Karpas-422 (cell line): Measurements from ENCODE around the gene KRT3. TPM values are rescaled to one million over a fixed set of nuclear protein-coding genes. Genes with fewer than 3 reads are reported as not detected.

Source experiments
- DNase-seq: peaks from one replicate; pipeline ENCODE4 v3.0.0-alpha.2; 2015
- H2AFZ ChIP-seq: fragments of 200-600 bp; sonication (generic); 2 replicates; pipeline ENCODE4 v1.6.1; 2014; ENCODE audit warnings: antibody characterized with exemption, low read length, mixed read lengths
- H3K27ac ChIP-seq: fragments of 200-600 bp; sonication (generic); 2 replicates; pipeline ENCODE4 v1.5.1; 2014; ENCODE audit warnings: mild to moderate bottlenecking, low read length, moderate library complexity
- H3K27me3 ChIP-seq: fragments of 200-600 bp; sonication (generic); 2 replicates; pipeline ENCODE4 v1.6.1; 2014; ENCODE audit warnings: low read length, mixed read lengths
- H3K36me3 ChIP-seq: fragments of 200-600 bp; sonication (generic); 2 replicates; pipeline ENCODE4 v1.6.1; 2014; ENCODE audit warnings: low read length, mixed read lengths; ENCODE audit not compliant: insufficient read depth
- H3K4me1 ChIP-seq: fragments of 200-600 bp; sonication (generic); 2 replicates; pipeline ENCODE4 v1.6.1; 2014; ENCODE audit warnings: mild to moderate bottlenecking, low read length, mixed read lengths
- H3K4me2 ChIP-seq: fragments of 200-600 bp; sonication (generic); 2 replicates; pipeline ENCODE4 v1.6.1; 2014; ENCODE audit warnings: low read length, low read depth, mild to moderate bottlenecking; ENCODE audit not compliant: poor library complexity, severe bottlenecking
- H3K4me3 ChIP-seq: fragments of 200-600 bp; sonication (generic); 2 replicates; pipeline ENCODE4 v1.5.1; 2014; ENCODE audit warnings: mild to moderate bottlenecking, antibody characterized with exemption, low read length, mixed read lengths
- H3K79me2 ChIP-seq: fragments of 200-600 bp; sonication (generic); 2 replicates; pipeline ENCODE4 v1.6.1; 2014; ENCODE audit warnings: mild to moderate bottlenecking, low read length, mixed read lengths
- H3K9ac ChIP-seq: fragments of 200-600 bp; sonication (generic); 2 replicates; pipeline ENCODE4 v1.6.0; 2014; ENCODE audit warnings: low read length
- H3K9me2 ChIP-seq: fragments of 200-600 bp; sonication (generic), shearing (Covaris generic); replicated peaks from 2 replicates; pipeline ENCODE4 v1.6.0; 2014; ENCODE audit warnings: mild to moderate bottlenecking, low read length, moderate library complexity; ENCODE audit not compliant: insufficient read depth
- H3K9me3 ChIP-seq: fragments of 300-700, 200-600 bp; sonication (generic); 2 replicates; pipeline ENCODE4 v1.6.1; 2014; ENCODE audit warnings: low read length, mixed read lengths
- H4K20me1 ChIP-seq: fragments of 200-600 bp; sonication (generic); 2 replicates; pipeline ENCODE4 v1.6.1; 2014; ENCODE audit warnings: mild to moderate bottlenecking, antibody characterized with exemption, low read length, low read depth; ENCODE audit not compliant: insufficient read depth
- total RNA-seq: library from RNA; depleted of rRNA; stranded (reverse); fragments of >200 nt; shearing (Covaris generic); gene quantifications from 2 replicates; pipeline ENCODE4 v1.2.3, GENCODE V29; 2014; ENCODE audit warnings: low replicate concordance

KRT3 gene
- total RNA-seq, 1 experiment from 2014 or later: not detected

GRCh38 chr12:52788876-52789636, 6.9 kb downstream of the KRT3 start:
- Histone ChIP-seq H3K9me2 (no peaks in the 10 kb centered on the region), H3K27ac (no peak overlapping the region), H3K4me3 (no peak overlapping the region), H3K9me3 (no peaks in the 10 kb centered on the region), H3K4me2 (no peak overlapping the region), H3K36me3 (no peaks in the 10 kb centered on the region), H4K20me1 (0 out of 2 replicates have a peak, but pooled peaks cover 4% of the 10 kb centered on the region), H3K79me2 (no peaks in the 10 kb centered on the region), H3K9ac (no peak overlapping the region), H2AFZ (no peak overlapping the region), H3K27me3 (no peaks in the 10 kb centered on the region), H3K4me1 (peaks cover 15% of the 10 kb centered on the region)
- DNase-seq: no peak

GRCh38 chr12:52788192-52788875, 7.6 kb downstream of the KRT3 start:
- no peak for DNase-seq
- no peak overlapping the region for H2AFZ ChIP-seq
- H3K36me3 ChIP-seq: no peaks in the 10 kb centered on the region
- peaks cover 21% of the 10 kb centered on the region for H3K4me1 ChIP-seq
- no peak overlapping the region for H3K9ac ChIP-seq
- no peak overlapping the region for H3K4me3 ChIP-seq
- H3K9me2 ChIP-seq: no peaks in the 10 kb centered on the region
- no peaks in the 10 kb centered on the region for H3K9me3 ChIP-seq
- H4K20me1 ChIP-seq: 0 out of 2 replicates have a peak, but pooled peaks cover 4% of the 10 kb centered on the region
- H3K27ac ChIP-seq: no peak overlapping the region
- no peaks in the 10 kb centered on the region for H3K79me2 ChIP-seq
- no peaks in the 10 kb centered on the region for H3K27me3 ChIP-seq
- no peak overlapping the region for H3K4me2 ChIP-seq

GRCh38 chr12:52787324-52788191, 8.4 kb downstream of the KRT3 start:
- no peaks in the 10 kb centered on the region for H3K27me3 ChIP-seq
- no peak overlapping the region for H3K9ac ChIP-seq
- no peaks in the 10 kb centered on the region for H3K9me3 ChIP-seq
- no peak overlapping the region for H2AFZ ChIP-seq
- peaks cover 21% of the 10 kb centered on the region for H3K4me1 ChIP-seq
- peak; percentile 44 for DNase-seq
- H3K4me3 ChIP-seq: no peak overlapping the region
- H3K4me2 ChIP-seq: no peak overlapping the region
- H3K79me2 ChIP-seq: no peaks in the 10 kb centered on the region
- no peaks in the 10 kb centered on the region for H3K9me2 ChIP-seq
- 0 out of 2 replicates have a peak, but pooled peaks cover 4% of the 10 kb centered on the region for H4K20me1 ChIP-seq
- H3K36me3 ChIP-seq: no peaks in the 10 kb centered on the region
- no peak overlapping the region for H3K27ac ChIP-seq

- H3K4me1 ChIP-seq: peaks cover 21% of the 10 kb centered on the region
- no peaks in the 10 kb centered on the region for H3K9me3 ChIP-seq
- no peaks in the 10 kb centered on the region for H3K79me2 ChIP-seq
- no peak overlapping the region for H3K27ac ChIP-seq
- peaks cover 4% of the 10 kb centered on the region; the same call in 1 of the 2 replicates for H4K20me1 ChIP-seq
- no peak overlapping the region for H3K4me3 ChIP-seq
- no peak overlapping the region for H3K4me2 ChIP-seq
- no peaks in the 10 kb centered on the region for H3K27me3 ChIP-seq
- no peaks in the 10 kb centered on the region for H3K36me3 ChIP-seq
- H3K9ac ChIP-seq: no peak overlapping the region
- H3K9me2 ChIP-seq: no peaks in the 10 kb centered on the region
- H2AFZ ChIP-seq: no peak overlapping the region
- DNase-seq: no peak
Measured at GRCh38 chr12:52784909-52785308, 11.0 kb downstream of the KRT3 start.

- Histone ChIP-seq H3K4me2 (no peak overlapping the region), H4K20me1 (peaks cover 9% of the 10 kb centered on the region; the same call in 1 of the 2 replicates), H3K36me3 (no peaks in the 10 kb centered on the region), H3K9me3 (no peaks in the 10 kb centered on the region), H3K79me2 (no peaks in the 10 kb centered on the region), H3K9me2 (no peaks in the 10 kb centered on the region), H3K27me3 (no peaks in the 10 kb centered on the region), H3K4me1 (peaks cover 21% of the 10 kb centered on the region), H2AFZ (no peak overlapping the region), H3K27ac (no peak overlapping the region), H3K9ac (no peak overlapping the region), H3K4me3 (no peak overlapping the region)
- DNase-seq: no peak
Measured at GRCh38 chr12:52783563-52784316, 12.2 kb downstream of the KRT3 start.

GRCh38 chr12:52782502-52782901, 13.4 kb downstream of the KRT3 start:
- H3K27me3 ChIP-seq: no peaks in the 10 kb centered on the region
- no peaks in the 10 kb centered on the region for H3K36me3 ChIP-seq
- H4K20me1 ChIP-seq: peaks cover 5% of the 10 kb centered on the region; the same call in 1 of the 2 replicates
- peaks cover 16% of the 10 kb centered on the region for H3K4me1 ChIP-seq
- DNase-seq: peak; percentile 16
- H3K9me3 ChIP-seq: no peaks in the 10 kb centered on the region
- H3K4me3 ChIP-seq: no peak overlapping the region
- no peak overlapping the region for H2AFZ ChIP-seq
- no peaks in the 10 kb centered on the region for H3K9me2 ChIP-seq
- H3K27ac ChIP-seq: no peak overlapping the region
- no peak overlapping the region for H3K9ac ChIP-seq
- no peaks in the 10 kb centered on the region for H3K79me2 ChIP-seq
- H3K4me2 ChIP-seq: no peak overlapping the region

- Histone ChIP-seq H3K4me2 (no peak overlapping the region), H4K20me1 (peaks cover 5% of the 10 kb centered on the region; the same call in 1 of the 2 replicates), H3K79me2 (no peaks in the 10 kb centered on the region), H3K9me3 (no peaks in the 10 kb centered on the region), H3K36me3 (no peaks in the 10 kb centered on the region), H3K4me1 (peaks cover 16% of the 10 kb centered on the region), H3K27me3 (no peaks in the 10 kb centered on the region), H3K9ac (no peak overlapping the region), H3K27ac (no peak overlapping the region), H3K9me2 (no peaks in the 10 kb centered on the region), H3K4me3 (no peak overlapping the region), H2AFZ (no peak overlapping the region)
- DNase-seq: peak; percentile 39
Measured at GRCh38 chr12:52781399-52782082, 14.4 kb downstream of the KRT3 start.
